K562 (cell line): ENCODE data around the gene LOXL4. TPM values are rescaled to one million over a fixed set of nuclear protein-coding genes. Genes with fewer than 3 reads are reported as not detected.

Source experiments
- ATAC-seq: fragments of 200-7000 bp; cut with Tn5 transposase; 3 replicates; pipeline ENCODE4 v1.9.1; 2020; ENCODE audit warnings: moderate library complexity
- BruUV-seq: library from RNA; stranded (reverse); fragments of 400-500 nt; replicated peaks from 2 replicates; lab custom pipeline; 2021; lab: Mats Ljungman, UMichigan
- CTCF ChIA-PET: fragments of 300-600 bp; formaldehyde crosslinking; extraction: SDS; loops from one replicate; lab custom pipeline; 2021; ENCODE audit warnings: low intra/inter-chr PET ratio; lab: Yijun Ruan, JAX
- POLR2A ChIA-PET: fragments of 300-600, 350-650 bp; sonication (Branson Sonifier 250); formaldehyde crosslinking; extraction: SDS; loops from one replicate; lab custom pipeline; 2021; ENCODE audit warnings: antibody characterized with exemption, inconsistent platforms; lab: Yijun Ruan, JAX
- DNase-seq, 4 experiments: peaks; one replicate each; pipeline versions ENCODE4 v3.0.0 to v3.0.0-alpha.2; 2011 to 2018; ENCODE audit warnings: low spot score in 3 of 4, mixed read lengths in 3 of 4; ENCODE audit errors: extremely low read depth in 1 of 4
- FAIRE-seq: peaks from 2 replicates; lab custom pipeline; 2011; peaks lifted over from hg19 to GRCh38; lab: Jason Lieb, UNC
- H2AFZ ChIP-seq: 2 replicates; pipeline ENCODE4 v1.6.0; 2011; ENCODE audit warnings: low read depth, low read length, control low read depth, inconsistent platforms
- H3K27ac ChIP-seq: fragments of 200-600 bp; 3 replicates; pipeline ENCODE4 v1.8.0; 2011; ENCODE audit warnings: low read depth, mild to moderate bottlenecking, control low read depth, inconsistent platforms, low read length, moderate library complexity, mixed read lengths; ENCODE audit errors: extremely low read depth
- H3K27me3 ChIP-seq, 2 experiments: fragments of 300-600 bp in 1 of 2; 2 replicates in 1 of 2; 3 replicates in 1 of 2; pipeline versions ENCODE4 v1.6.0 to v1.8.0; 2011; ENCODE audit warnings: inconsistent platforms in 2 of 2, low read length in 2 of 2, mild to moderate bottlenecking in 1 of 2, mixed read lengths in 1 of 2, moderate library complexity in 1 of 2; ENCODE audit not compliant: control insufficient read depth in 2 of 2, insufficient read depth in 2 of 2
- H3K36me3 ChIP-seq: fragments of 300-600 bp; 3 replicates; pipeline ENCODE4 v1.8.0; 2011; ENCODE audit warnings: mild to moderate bottlenecking, low read length, inconsistent platforms; ENCODE audit not compliant: control insufficient read depth, insufficient read depth
- H3K4me1 ChIP-seq, 2 experiments: fragments of 200-600 bp in 1 of 2; replicated peaks in 1 of 2; 2 replicates in 1 of 2; 3 replicates in 1 of 2; pipeline versions ENCODE4 v1.5.1 to v1.8.0; 2011; ENCODE audit warnings: inconsistent platforms in 2 of 2, low read length in 2 of 2, mild to moderate bottlenecking in 1 of 2, mixed read lengths in 1 of 2, moderate library complexity in 1 of 2; ENCODE audit not compliant: control insufficient read depth in 2 of 2, insufficient read depth in 2 of 2
- H3K4me2 ChIP-seq: 2 replicates; pipeline ENCODE4 v1.6.1; 2011; ENCODE audit warnings: low read length, control low read depth, inconsistent platforms, mixed read lengths; ENCODE audit not compliant: insufficient read depth
- H3K4me3 ChIP-seq: fragments of 200-600 bp; sonication (generic), shearing (Covaris generic); 2 replicates; pipeline ENCODE4 v1.5.1; 2016; ENCODE audit warnings: control low read depth, inconsistent platforms
- H3K79me2 ChIP-seq: fragments of 200-600 bp; 3 replicates; pipeline ENCODE4 v1.8.0; 2011; ENCODE audit warnings: low read length, inconsistent platforms; ENCODE audit not compliant: control insufficient read depth, insufficient read depth
- H3K9ac ChIP-seq, 2 experiments: 2 replicates each; pipeline versions ENCODE4 v1.6.0 to v1.6.1; 2011; ENCODE audit warnings: low read depth in 2 of 2, low read length in 2 of 2, control low read depth in 1 of 2, inconsistent platforms in 1 of 2, mild to moderate bottlenecking in 1 of 2, mixed read lengths in 1 of 2; ENCODE audit not compliant: insufficient read depth in 1 of 2
- H3K9me1 ChIP-seq: one replicate; pipeline ENCODE4 v1.6.0; 2011; ENCODE audit warnings: inconsistent platforms, mild to moderate bottlenecking, low read length, moderate library complexity; ENCODE audit not compliant: control insufficient read depth, insufficient read depth
- H3K9me3 ChIP-seq: replicated peaks from 2 replicates; pipeline ENCODE4 v1.5.1; 2011; ENCODE audit warnings: low read depth, low read length, inconsistent platforms; ENCODE audit not compliant: control insufficient read depth, insufficient read depth
- H4K20me1 ChIP-seq: replicated peaks from 2 replicates; pipeline ENCODE4 v1.6.1; 2011; ENCODE audit warnings: low read length, inconsistent platforms, mixed read lengths; ENCODE audit not compliant: control insufficient read depth, insufficient read depth
- ERF ChIP-seq: fragments of 450-650 bp; formaldehyde crosslinking; IDR thresholded peaks from 2 replicates; pipeline ENCODE4 v1.4.0; 2020; ENCODE audit warnings: mild to moderate bottlenecking, mixed read lengths
- WGBS: fragments of 100-300 bp; shearing (Covaris generic); methylation state at CpG from one replicate; pipeline ENCODE4 v1.1.6; 2016; ENCODE audit warnings: low coverage, mixed read lengths; ENCODE audit not compliant: insufficient coverage; ENCODE audit errors: missing lambda C conversion rate; 5-methylcytosine and 5-hydroxymethylcytosine counted together
- in situ Hi-C: fragments of 300-500 bp; cut with MboI; formaldehyde crosslinking; loops from 4 replicates; pipeline ENCODE4 v1.15.0; 2018; ENCODE audit warnings: inconsistent platforms, mixed read lengths
- intact Hi-C: fragments of 100-400 bp; cut with micrococcal nuclease; formaldehyde crosslinking; loops from 2 replicates; pipeline ENCODE4 v1.14.2; 2022
- polyA plus RNA-seq, 8 experiments: library from polyadenylated mRNA; depleted of rRNA in 4 of 8; stranded (reverse) in 5 of 8; unstranded in 3 of 8; fragments of >200 nt; fragmentation: Nextera tagmentation in 2 of 8; fragmentation: Illumina TruSeq in 1 of 8; extraction: Ambion mirVana in 2 of 8; extraction: Trizol in 1 of 8; gene quantifications; 2 replicates each; pipeline versions ENCODE4 v1.2.1 to v1.2.3, GENCODE V29; 2011 to 2014; ENCODE audit warnings: inconsistent platforms in 1 of 8, missing spikeins in 1 of 8
- total RNA-seq, 7 experiments: library from RNA; depleted of rRNA in 6 of 7; stranded (reverse); fragments of >200 nt in 6 of 7; fragmentation: Illumina TruSeq in 2 of 7; extraction: Trizol in 2 of 7; gene quantifications; 2 replicates each; pipeline versions ENCODE4 v1.2.1 to v1.2.3, GENCODE V29; 2011 to 2021; ENCODE audit warnings: low replicate concordance in 1 of 7
- TF ChIP-seq, protein P1 (sequence below): fragments of 450-650 bp; IDR thresholded peaks from 2 replicates; pipeline ENCODE4 v1.6.1; 2016; ENCODE audit warnings: low read depth

LOXL4 gene
- total and polyA plus RNA-seq, 9 of the 15 experiments (the other 6 are each of a cell fraction or from before 2014, with no cell fraction given), result 0.03 to 0.35 (median 0.05) TPM; not detected in 3

DNA sequence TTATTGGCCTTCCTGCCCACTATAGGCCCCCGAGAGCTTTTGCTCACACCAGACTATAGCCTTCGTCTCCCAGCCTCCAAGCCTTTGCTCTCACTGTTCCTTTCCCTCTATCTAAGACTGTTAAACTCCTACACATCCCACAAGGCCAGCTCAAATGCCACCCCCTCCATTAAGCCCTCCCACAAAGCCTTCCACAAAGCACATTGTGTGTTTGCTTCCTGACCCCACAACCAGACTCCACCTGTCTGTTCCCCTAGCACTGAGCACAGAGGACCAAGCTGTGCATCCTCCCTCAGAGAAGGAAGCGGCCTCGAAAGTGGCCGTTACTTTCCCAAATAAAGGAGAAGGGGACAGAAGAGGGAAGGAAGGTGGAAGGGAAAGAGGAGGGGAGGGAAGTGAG, 1.3 kb downstream of the LOXL4 start:
- Histone ChIP-seq H3K27me3 (peaks cover 0 to 25% of the 10 kb centered on the region in 2 experiments; a peak in 3 of 5 replicates), H3K9me1 (no peaks in the 10 kb centered on the region), H3K9ac (no peak overlapping the region), H3K4me3 (no peak overlapping the region), H3K27ac (no peak overlapping the region), H4K20me1 (no peaks in the 10 kb centered on the region), H3K4me1 (peaks cover 2 to 19% of the 10 kb centered on the region in 2 experiments; a peak in 3 of 5 replicates), H3K4me2 (no peak overlapping the region), H2AFZ (no peak overlapping the region), H3K9me3 (no peaks in the 10 kb centered on the region), H3K36me3 (no peaks in the 10 kb centered on the region), H3K79me2 (no peaks in the 10 kb centered on the region)
- ATAC-seq (no peak), FAIRE-seq (no peak), DNase-seq (no peak)
- WGBS, result 26% methylated on average over 5 of the region's 5 CpGs
- BruUV-seq, result no TSS peak
- TF ChIP-seq, protein P1, sequence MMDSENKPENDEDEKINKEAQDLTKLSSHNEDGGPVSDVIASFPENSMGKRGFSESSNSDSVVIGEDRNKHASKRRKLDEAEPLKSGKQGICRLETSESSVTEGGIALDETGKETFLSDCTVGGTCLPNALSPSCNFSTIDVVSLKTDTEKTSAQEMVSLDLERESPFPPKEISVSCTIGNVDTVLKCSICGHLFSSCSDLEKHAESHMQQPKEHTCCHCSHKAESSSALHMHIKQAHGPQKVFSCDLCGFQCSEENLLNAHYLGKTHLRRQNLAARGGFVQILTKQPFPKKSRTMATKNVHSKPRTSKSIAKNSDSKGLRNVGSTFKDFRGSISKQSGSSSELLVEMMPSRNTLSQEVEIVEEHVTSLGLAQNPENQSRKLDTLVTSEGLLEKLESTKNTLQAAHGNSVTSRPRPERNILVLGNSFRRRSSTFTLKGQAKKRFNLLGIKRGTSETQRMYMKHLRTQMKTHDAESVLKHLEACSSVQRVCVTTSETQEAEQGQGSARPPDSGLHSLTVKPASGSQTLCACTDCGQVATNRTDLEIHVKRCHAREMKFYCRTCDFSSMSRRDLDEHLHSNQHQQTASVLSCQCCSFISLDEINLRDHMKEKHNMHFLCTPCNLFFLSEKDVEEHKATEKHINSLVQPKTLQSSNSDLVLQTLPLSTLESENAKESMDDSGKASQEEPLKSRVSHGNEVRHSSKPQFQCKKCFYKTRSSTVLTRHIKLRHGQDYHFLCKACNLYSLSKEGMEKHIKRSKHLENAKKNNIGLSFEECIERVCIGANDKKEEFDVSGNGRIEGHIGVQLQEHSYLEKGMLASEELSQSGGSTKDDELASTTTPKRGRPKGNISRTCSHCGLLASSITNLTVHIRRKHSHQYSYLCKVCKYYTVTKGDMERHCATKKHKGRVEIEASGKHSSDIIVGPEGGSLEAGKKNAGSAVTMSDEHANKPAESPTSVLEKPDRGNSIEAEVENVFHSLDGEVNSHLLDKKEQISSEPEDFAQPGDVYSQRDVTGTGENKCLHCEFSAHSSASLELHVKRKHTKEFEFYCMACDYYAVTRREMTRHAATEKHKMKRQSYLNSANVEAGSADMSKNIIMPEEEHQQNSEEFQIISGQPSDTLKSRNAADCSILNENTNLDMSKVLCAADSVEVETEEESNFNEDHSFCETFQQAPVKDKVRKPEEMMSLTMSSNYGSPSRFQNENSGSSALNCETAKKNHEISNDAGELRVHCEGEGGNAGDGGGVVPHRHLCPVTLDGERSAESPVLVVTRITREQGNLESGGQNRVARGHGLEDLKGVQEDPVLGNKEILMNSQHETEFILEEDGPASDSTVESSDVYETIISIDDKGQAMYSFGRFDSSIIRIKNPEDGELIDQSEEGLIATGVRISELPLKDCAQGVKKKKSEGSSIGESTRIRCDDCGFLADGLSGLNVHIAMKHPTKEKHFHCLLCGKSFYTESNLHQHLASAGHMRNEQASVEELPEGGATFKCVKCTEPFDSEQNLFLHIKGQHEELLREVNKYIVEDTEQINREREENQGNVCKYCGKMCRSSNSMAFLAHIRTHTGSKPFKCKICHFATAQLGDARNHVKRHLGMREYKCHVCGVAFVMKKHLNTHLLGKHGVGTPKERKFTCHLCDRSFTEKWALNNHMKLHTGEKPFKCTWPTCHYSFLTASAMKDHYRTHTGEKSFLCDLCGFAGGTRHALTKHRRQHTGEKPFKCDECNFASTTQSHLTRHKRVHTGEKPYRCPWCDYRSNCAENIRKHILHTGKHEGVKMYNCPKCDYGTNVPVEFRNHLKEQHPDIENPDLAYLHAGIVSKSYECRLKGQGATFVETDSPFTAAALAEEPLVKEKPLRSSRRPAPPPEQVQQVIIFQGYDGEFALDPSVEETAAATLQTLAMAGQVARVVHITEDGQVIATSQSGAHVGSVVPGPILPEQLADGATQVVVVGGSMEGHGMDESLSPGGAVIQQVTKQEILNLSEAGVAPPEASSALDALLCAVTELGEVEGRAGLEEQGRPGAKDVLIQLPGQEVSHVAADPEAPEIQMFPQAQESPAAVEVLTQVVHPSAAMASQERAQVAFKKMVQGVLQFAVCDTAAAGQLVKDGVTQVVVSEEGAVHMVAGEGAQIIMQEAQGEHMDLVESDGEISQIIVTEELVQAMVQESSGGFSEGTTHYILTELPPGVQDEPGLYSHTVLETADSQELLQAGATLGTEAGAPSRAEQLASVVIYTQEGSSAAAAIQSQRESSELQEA, result no peak
- TF ChIP-seq ERF (CRISPR knock-in tag), result no peak
- ChIA-PET CTCF (no interaction called here), POLR2A (interaction anchor here (1.2 kb wide), 1 partner anchor 12 kb away, joined by 3 read pairs; no protein-coding TSS in a partner anchor)
- in situ Hi-C loops, result no loop called here
- intact Hi-C loops, result no loop called here
